Activated naive CD4-positive, alpha-beta T cell treated with anti-CD3 and anti-CD28 coated beads, Interleukin-2, amount 50 U/mL, for 72 hours (primary cell): ENCODE data around the gene OLAH. TPM values are rescaled to one million over a fixed set of nuclear protein-coding genes. Genes with fewer than 3 reads are reported as not detected.

Source experiments
- ATAC-seq, 2 donors: fragments of 150-1000 bp; cut with Tn5 transposase; 2 replicates each; pipeline ENCODE4 v1.10.0; 2021; ENCODE audit warnings: mild to moderate bottlenecking in 2 of 2, moderate library complexity in 2 of 2
- DNase-seq, 2 donors: peaks; one replicate each; pipeline ENCODE4 v3.0.0; 2021 to 2022; ENCODE audit warnings: low spot score in 2 of 2
- H3K27ac Mint-ChIP-seq, 2 donors: one replicate each; pipeline ENCODE4 v1.8.0; 2022; ENCODE audit warnings: mild to moderate bottlenecking in 2 of 2, mixed read lengths in 2 of 2
- H3K36me3 Mint-ChIP-seq, 2 donors: one replicate each; pipeline ENCODE4 v1.8.0; 2022; ENCODE audit warnings: mixed read lengths in 2 of 2
- H3K9me3 Mint-ChIP-seq, 2 donors: one replicate each; pipeline ENCODE4 v1.8.0; 2022; ENCODE audit warnings: mixed read lengths in 2 of 2
- total RNA-seq, 2 donors: library from RNA; stranded (reverse); gene quantifications; one replicate each; pipeline ENCODE4 v1.2.3, GENCODE V29; 2022

Gene OLAH
- total RNA-seq, 2 donors from 2014 or later, result 0.87 to 1.7 TPM

- Mint-ChIP-seq H3K27ac (peak overlapping the region in 1 of 2 donors; percentile 95), H3K36me3 (peaks cover 7 to 17% of the 10 kb centered on the region in 2 donors), H3K9me3 (no peaks in the 10 kb centered on the region)
- no peak for DNase-seq
- ATAC-seq, result no peak
Observed at GRCh38 chr10:15099886-15100285, 56.1 kb downstream of the OLAH start.

- ATAC-seq (no peak), DNase-seq (no peak)
- Mint-ChIP-seq H3K27ac (peak overlapping the region; percentile 32 to 80), H3K36me3 (peaks cover 0 to 11% of the 10 kb centered on the region in 2 donors), H3K9me3 (no peaks in the 10 kb centered on the region)
Observed at GRCh38 chr10:15103513-15103912, 59.8 kb downstream of the OLAH start.

GRCh38 chr10:15106352-15107013 lies 62.7 kb downstream of the OLAH start:
- no peaks in the 10 kb centered on the region for H3K9me3 Mint-ChIP-seq
- H3K36me3 Mint-ChIP-seq, result peaks cover 0 to 19% of the 10 kb centered on the region in 2 donors
- DNase-seq (peak in 1 of 2 donors; percentile 75), ATAC-seq (peak; percentile 94 to 98)
- peak overlapping the region in 1 of 2 donors; percentile 88 for H3K27ac Mint-ChIP-seq

- ATAC-seq, result peak in 1 of 2 donors; percentile 57
- Mint-ChIP-seq H3K27ac (no peak overlapping the region), H3K9me3 (no peaks in the 10 kb centered on the region), H3K36me3 (peaks cover 0 to 25% of the 10 kb centered on the region in 2 donors)
- DNase-seq, result no peak
Observed at GRCh38 chr10:15112657-15113056, 68.9 kb downstream of the OLAH start.

GRCh38 chr10:15113766-15114165 lies 70.0 kb downstream of the OLAH start:
- no peak for DNase-seq
- Mint-ChIP-seq H3K9me3 (no peaks in the 10 kb centered on the region), H3K27ac (no peak overlapping the region), H3K36me3 (peaks cover 0 to 20% of the 10 kb centered on the region in 2 donors)
- no peak for ATAC-seq

GRCh38 chr10:15116225-15116624 lies 72.5 kb downstream of the OLAH start:
- DNase-seq, result no peak
- H3K9me3 Mint-ChIP-seq, result no peaks in the 10 kb centered on the region

GRCh38 chr10:15118615-15119014 lies 74.9 kb downstream of the OLAH start:
- Mint-ChIP-seq H3K9me3 (no peaks in the 10 kb centered on the region), H3K36me3 (peaks cover 0 to 15% of the 10 kb centered on the region in 2 donors), H3K27ac (no peak overlapping the region)
- DNase-seq, result no peak
- ATAC-seq, result no peak

More at GRCh38 chr10:15116225-15116624, 72.5 kb downstream of the OLAH start:
- H3K27ac Mint-ChIP-seq, result no peak overlapping the region
- no peak for ATAC-seq
- H3K36me3 Mint-ChIP-seq, result peaks cover 0 to 15% of the 10 kb centered on the region in 2 donors

GRCh38 chr10:15120523-15120922 lies 76.8 kb downstream of the OLAH start:
- ATAC-seq, result no peak
- Mint-ChIP-seq H3K9me3 (no peaks in the 10 kb centered on the region), H3K27ac (no peak overlapping the region), H3K36me3 (peaks cover 0 to 25% of the 10 kb centered on the region in 2 donors)
- no peak for DNase-seq

- Mint-ChIP-seq H3K27ac (peak overlapping the region in 1 of 2 donors; percentile 97), H3K36me3 (peaks cover 4 to 37% of the 10 kb centered on the region in 2 donors), H3K9me3 (no peaks in the 10 kb centered on the region)
- ATAC-seq, result no peak
- no peak for DNase-seq
Observed at GRCh38 chr10:15121707-15122106, 78.0 kb downstream of the OLAH start.

GRCh38 chr10:15122477-15123030 lies 78.8 kb downstream of the OLAH start:
- H3K9me3 Mint-ChIP-seq, result no peaks in the 10 kb centered on the region
- ATAC-seq, result peak; percentile 71 to 76
- H3K36me3 Mint-ChIP-seq, result peaks cover 4 to 37% of the 10 kb centered on the region in 2 donors
- DNase-seq, result no peak
- H3K27ac Mint-ChIP-seq, result peak overlapping the region; percentile 82 to 97

Other genes starting within 250 kb of the OLAH start
- 1 to 10 TPM; 1.0 to 3.8 TPM for gene CDNF, start 205.9 kb upstream of the OLAH start, total RNA-seq
- 10 to 100 TPM; 30.1 to 53.2 TPM for gene HSPA14, start 205.6 kb upstream of the OLAH start, total RNA-seq
- 10 to 100 TPM; 25.2 to 28.9 TPM for gene MSANTD7, start 205.6 kb upstream of the OLAH start, total RNA-seq
- gene SUV39H2, start 165.1 kb upstream of the OLAH start, total RNA-seq, result 10 to 100 TPM; 34.0 to 35.9 TPM
- 10 to 100 TPM; 20.8 to 20.9 TPM for gene DCLRE1C, start 89.8 kb upstream of the OLAH start, total RNA-seq
- gene MEIG1, start 84.6 kb upstream of the OLAH start, total RNA-seq, result under 1 TPM; 0.56 to 0.59 TPM
- 1 to 10 TPM; 2.4 to 3.1 TPM for gene ACBD7, start 44.8 kb downstream of the OLAH start, total RNA-seq
- gene RPP38, start 53.4 kb downstream of the OLAH start, total RNA-seq, result 10 to 100 TPM; 15.5 to 17.5 TPM
- 10 to 100 TPM; 21.2 to 30.7 TPM for gene NMT2, start 124.8 kb downstream of the OLAH start, total RNA-seq